ENCODE data around the gene SYNPO2.

- TF ChIP-seq CTCF (IDR thresholded peaks at IDR 0.05 in 2 of 3, conservative IDR thresholded peaks at IDR 0.05 in 1 of 3; ENCODE audit: control insufficient read depth in 2 of 3, extremely low read depth in 1 of 3, insufficient read depth in 1 of 3, low read depth in 3 of 3, low read length in 3 of 3) (no peak), SRF (IDR thresholded peaks at IDR 0.05; ENCODE audit: low read depth in 2 of 2, low read length in 2 of 2) (no peak), STAT1 (conservative IDR thresholded peaks at IDR 0.05) (no peak)
Observed at GRCh38 chr4:118917582-118917981, 28.9 kb downstream of the SYNPO2 start.

All from GM12878 (cell line).